Measurements from ENCODE around the gene METTL5. TPM values are rescaled to one million over a fixed set of nuclear protein-coding genes. Genes with fewer than 3 reads are reported as not detected.

Gene METTL5
- total RNA-seq, 1 donor from 2014 or later: 36.8 TPM

- H3K4me1 Mint-ChIP-seq (ENCODE audit: unreplicated experiment): no peaks in the 10 kb centered on the region
- no peaks in the 10 kb centered on the region for H3K27me3 Mint-ChIP-seq (ENCODE audit: unreplicated experiment)
- DNase-seq (ENCODE audit: low spot score): no peak
- no peak overlapping the region for H3K27ac Mint-ChIP-seq (ENCODE audit: unreplicated experiment)
- no peaks in the 10 kb centered on the region for H3K9me3 Mint-ChIP-seq (ENCODE audit: unreplicated experiment)
- TF ChIP-seq, protein P1, sequence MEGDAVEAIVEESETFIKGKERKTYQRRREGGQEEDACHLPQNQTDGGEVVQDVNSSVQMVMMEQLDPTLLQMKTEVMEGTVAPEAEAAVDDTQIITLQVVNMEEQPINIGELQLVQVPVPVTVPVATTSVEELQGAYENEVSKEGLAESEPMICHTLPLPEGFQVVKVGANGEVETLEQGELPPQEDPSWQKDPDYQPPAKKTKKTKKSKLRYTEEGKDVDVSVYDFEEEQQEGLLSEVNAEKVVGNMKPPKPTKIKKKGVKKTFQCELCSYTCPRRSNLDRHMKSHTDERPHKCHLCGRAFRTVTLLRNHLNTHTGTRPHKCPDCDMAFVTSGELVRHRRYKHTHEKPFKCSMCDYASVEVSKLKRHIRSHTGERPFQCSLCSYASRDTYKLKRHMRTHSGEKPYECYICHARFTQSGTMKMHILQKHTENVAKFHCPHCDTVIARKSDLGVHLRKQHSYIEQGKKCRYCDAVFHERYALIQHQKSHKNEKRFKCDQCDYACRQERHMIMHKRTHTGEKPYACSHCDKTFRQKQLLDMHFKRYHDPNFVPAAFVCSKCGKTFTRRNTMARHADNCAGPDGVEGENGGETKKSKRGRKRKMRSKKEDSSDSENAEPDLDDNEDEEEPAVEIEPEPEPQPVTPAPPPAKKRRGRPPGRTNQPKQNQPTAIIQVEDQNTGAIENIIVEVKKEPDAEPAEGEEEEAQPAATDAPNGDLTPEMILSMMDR (IDR thresholded peaks at IDR 0.05; ENCODE audit: unreplicated experiment): no peak
- H3K4me3 Mint-ChIP-seq (ENCODE audit: unreplicated experiment): no peak overlapping the region
- H3K36me3 Mint-ChIP-seq (ENCODE audit: low read depth, unreplicated experiment): peaks cover 23% of the 10 kb centered on the region
These were observed 18.1 kb downstream of the METTL5 start for GRCh38 chr2:169806586-169806985.

- no peaks in the 10 kb centered on the region for H3K9me3 Mint-ChIP-seq (ENCODE audit: unreplicated experiment)
- DNase-seq (ENCODE audit: low spot score): no peak
- H3K4me3 Mint-ChIP-seq (ENCODE audit: unreplicated experiment): no peak overlapping the region
- H3K36me3 Mint-ChIP-seq (ENCODE audit: low read depth, unreplicated experiment): peaks cover 20% of the 10 kb centered on the region
- no peaks in the 10 kb centered on the region for H3K4me1 Mint-ChIP-seq (ENCODE audit: unreplicated experiment)
- TF ChIP-seq, protein P1 (IDR thresholded peaks at IDR 0.05; ENCODE audit: unreplicated experiment): no peak
- H3K27ac Mint-ChIP-seq (ENCODE audit: unreplicated experiment): no peak overlapping the region
- H3K27me3 Mint-ChIP-seq (ENCODE audit: unreplicated experiment): no peaks in the 10 kb centered on the region
These were observed 21.2 kb downstream of the METTL5 start for GRCh38 chr2:169803480-169803879.

GRCh38 chr2:169798718-169799592, 25.8 kb downstream of the METTL5 start, which contains the start of gene SSB:
Gene SSB (plus strand): TSS chr2:169798871. CDS start chr2:169800961, 2,090 bp downstream.
- peak within 1 kb of the TSS; percentile 94 for H3K4me3 Mint-ChIP-seq (ENCODE audit: unreplicated experiment)
- H3K27me3 Mint-ChIP-seq (ENCODE audit: unreplicated experiment): no peaks in the 10 kb centered on the region
- H3K27ac Mint-ChIP-seq (ENCODE audit: unreplicated experiment): peak within 1 kb of the TSS; percentile 95
- no peaks in the 10 kb centered on the region for H3K4me1 Mint-ChIP-seq (ENCODE audit: unreplicated experiment)
- peaks cover 10% of the 10 kb centered on the region for H3K36me3 Mint-ChIP-seq (ENCODE audit: low read depth, unreplicated experiment)
- TF ChIP-seq, protein P1 (IDR thresholded peaks at IDR 0.05; ENCODE audit: unreplicated experiment): no peak
- peak; percentile 90 for DNase-seq (ENCODE audit: low spot score)
- no peaks in the 10 kb centered on the region for H3K9me3 Mint-ChIP-seq (ENCODE audit: unreplicated experiment)

- Mint-ChIP-seq H3K9me3 (ENCODE audit: unreplicated experiment) (no peaks in the 10 kb centered on the region), H3K4me1 (ENCODE audit: unreplicated experiment) (no peaks in the 10 kb centered on the region), H3K27ac (ENCODE audit: unreplicated experiment) (peak overlapping the region; percentile 93), H3K36me3 (ENCODE audit: low read depth, unreplicated experiment) (peaks cover 10% of the 10 kb centered on the region), H3K4me3 (ENCODE audit: unreplicated experiment) (peak overlapping the region; percentile 92), H3K27me3 (ENCODE audit: unreplicated experiment) (no peaks in the 10 kb centered on the region)
- TF ChIP-seq, protein P1 (IDR thresholded peaks at IDR 0.05; ENCODE audit: unreplicated experiment): no peak
- DNase-seq (ENCODE audit: low spot score): no peak
These were observed 26.3 kb downstream of the METTL5 start for GRCh38 chr2:169798397-169798717.

- Mint-ChIP-seq H3K4me1 (ENCODE audit: unreplicated experiment) (no peaks in the 10 kb centered on the region), H3K27me3 (ENCODE audit: unreplicated experiment) (no peaks in the 10 kb centered on the region), H3K9me3 (ENCODE audit: unreplicated experiment) (no peaks in the 10 kb centered on the region), H3K36me3 (ENCODE audit: low read depth, unreplicated experiment) (peaks cover 10% of the 10 kb centered on the region), H3K27ac (ENCODE audit: unreplicated experiment) (no peak overlapping the region), H3K4me3 (ENCODE audit: unreplicated experiment) (peak overlapping the region; percentile 62)
- DNase-seq (ENCODE audit: low spot score): no peak
- TF ChIP-seq, protein P1 (IDR thresholded peaks at IDR 0.05; ENCODE audit: unreplicated experiment): no peak
These were observed 27.1 kb downstream of the METTL5 start for GRCh38 chr2:169797601-169798000.

All from endothelial cell (in vitro differentiated cells).